ENCODE data around the gene LIN37. TPM values are rescaled to one million over a fixed set of nuclear protein-coding genes. Genes with fewer than 3 reads are reported as not detected.

LIN37 gene, protein sequence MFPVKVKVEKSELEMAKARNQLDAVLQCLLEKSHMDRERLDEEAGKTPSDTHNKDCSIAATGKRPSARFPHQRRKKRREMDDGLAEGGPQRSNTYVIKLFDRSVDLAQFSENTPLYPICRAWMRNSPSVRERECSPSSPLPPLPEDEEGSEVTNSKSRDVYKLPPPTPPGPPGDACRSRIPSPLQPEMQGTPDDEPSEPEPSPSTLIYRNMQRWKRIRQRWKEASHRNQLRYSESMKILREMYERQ
- total RNA-seq: 15.3 TPM in 2 replicates

GRCh38 chr19:35748106-35749020 is at the start of gene LIN37:
Gene LIN37, plus strand, starts transcription at chr19:35748576. Its CDS starts 149 bp downstream, at chr19:35748725.

DNA sequence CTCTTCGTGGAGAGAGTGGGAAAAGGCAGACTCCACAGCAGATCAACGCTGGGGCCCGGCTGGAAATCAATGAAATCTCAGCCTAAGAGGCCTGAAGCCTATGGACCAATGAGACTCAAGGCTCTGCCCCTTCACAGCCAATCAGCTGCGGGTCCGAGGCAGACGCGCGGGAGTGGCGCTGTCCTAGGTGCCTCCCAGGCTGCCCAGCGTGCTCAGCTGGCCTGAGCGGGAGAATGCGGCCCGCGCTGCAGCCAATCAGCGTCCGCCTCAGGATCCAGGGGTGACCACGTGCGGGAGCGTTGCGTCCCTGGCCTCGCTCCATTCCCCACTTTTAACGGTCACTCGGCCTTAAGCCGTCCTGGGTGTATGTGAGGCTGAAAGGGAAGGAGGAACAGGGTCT is 44.2 kb upstream of the LIN37 start, which contains the start of gene ZBTB32:
TSS of gene ZBTB32 (plus strand) at position 341 of the 400 bp plus-strand sequence. CDS start 10,069 bp downstream, outside the sequence.

GRCh38 chr19:35717665-35718344 is 30.6 kb upstream of the LIN37 start, which contains the start of gene KMT2B:
Gene KMT2B, plus strand, starts transcription at chr19:35718003. Its CDS starts 16 bp downstream, at chr19:35718019.

DNA sequence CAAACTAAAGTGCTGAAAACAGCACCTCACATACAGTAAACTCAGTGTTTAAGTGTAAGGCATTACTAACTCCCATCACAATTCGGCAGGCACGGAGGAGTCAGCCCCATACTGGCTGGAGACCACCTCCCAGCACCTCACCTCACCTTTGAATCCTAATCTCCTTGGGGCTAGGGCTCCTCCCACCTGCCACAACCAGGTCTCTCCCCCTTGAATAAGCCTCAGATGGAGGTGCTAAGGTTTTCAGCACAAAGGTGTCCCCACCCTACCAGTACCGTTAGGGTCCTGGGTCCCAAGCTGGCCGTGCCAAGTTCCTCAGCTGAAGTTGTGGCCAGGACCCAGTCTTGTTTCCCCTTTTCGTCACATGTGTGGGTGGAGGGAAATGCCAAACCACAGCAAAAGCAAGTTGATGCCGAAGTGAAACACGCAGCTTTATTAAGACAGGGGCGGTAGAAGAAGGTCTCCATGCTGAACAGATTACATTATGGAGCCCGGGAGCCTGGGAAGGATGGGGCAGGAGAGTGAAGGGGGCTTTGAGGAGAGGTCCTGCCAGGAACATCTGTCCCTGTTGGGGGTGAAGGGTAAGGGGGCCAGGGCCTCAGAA is 6.2 kb upstream of the LIN37 start, which contains the start of gene IGFLR1:
TSS of gene IGFLR1 (minus strand) at position 332 of the 604 bp plus-strand sequence. CDS start 1,272 bp downstream, outside the sequence.

GRCh38 chr19:35745328-35746086 is 2.9 kb upstream of the LIN37 start, which contains the start of the genes PSENEN and U2AF1L4:
Gene PSENEN, plus strand, starts transcription at chr19:35745651. Its CDS starts 280 bp downstream, at chr19:35745931.
Gene U2AF1L4, minus strand, starts transcription at chr19:35745418. Its CDS starts 27 bp downstream, at chr19:35745391.

DNA sequence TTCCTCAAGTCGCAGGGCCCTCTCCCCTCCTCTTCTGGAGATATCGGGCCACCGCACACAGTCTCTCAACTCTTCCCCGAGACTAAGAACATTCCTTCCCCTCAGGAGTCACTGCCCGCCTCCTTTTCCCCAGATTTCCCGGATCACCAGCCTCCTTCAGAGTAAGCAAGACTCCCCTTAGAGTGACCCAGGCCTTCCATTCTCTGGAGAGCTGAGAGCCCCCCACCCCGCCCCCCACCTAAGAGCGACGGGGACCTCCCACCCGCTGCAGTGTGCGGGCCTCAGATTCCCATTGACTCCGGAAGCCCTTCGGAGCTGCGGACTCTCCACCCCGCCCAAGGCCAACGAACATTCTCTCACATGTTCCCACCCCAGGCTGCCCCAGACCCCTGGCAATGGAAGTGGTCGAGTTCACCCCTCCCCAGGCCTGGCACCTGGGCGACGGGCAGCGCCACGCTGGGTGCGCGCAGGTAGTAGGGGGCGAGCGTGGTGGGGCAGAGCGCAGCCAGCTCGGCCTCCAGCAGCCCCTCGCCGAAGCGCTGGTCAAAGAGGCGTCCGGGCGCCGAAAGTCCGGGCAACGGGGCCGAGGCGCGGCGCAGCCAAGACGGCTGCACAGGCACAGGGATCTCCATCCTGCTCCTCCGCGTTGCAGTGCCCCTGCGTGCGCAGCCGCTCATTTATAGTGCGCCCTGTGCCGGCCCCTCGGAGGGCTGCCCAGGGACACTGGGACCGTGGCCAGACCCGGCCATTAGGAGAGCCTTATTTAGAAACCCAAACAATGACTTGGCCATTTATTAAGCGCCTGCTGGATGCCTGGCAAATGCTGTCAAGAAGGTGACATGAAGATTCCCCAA is 8.2 kb downstream of the LIN37 start, which contains the start of gene HSPB6:
TSS of gene HSPB6 (minus strand) at position 653 of the 854 bp plus-strand sequence. CDS start at position 632, 21 bp downstream.

DNA sequence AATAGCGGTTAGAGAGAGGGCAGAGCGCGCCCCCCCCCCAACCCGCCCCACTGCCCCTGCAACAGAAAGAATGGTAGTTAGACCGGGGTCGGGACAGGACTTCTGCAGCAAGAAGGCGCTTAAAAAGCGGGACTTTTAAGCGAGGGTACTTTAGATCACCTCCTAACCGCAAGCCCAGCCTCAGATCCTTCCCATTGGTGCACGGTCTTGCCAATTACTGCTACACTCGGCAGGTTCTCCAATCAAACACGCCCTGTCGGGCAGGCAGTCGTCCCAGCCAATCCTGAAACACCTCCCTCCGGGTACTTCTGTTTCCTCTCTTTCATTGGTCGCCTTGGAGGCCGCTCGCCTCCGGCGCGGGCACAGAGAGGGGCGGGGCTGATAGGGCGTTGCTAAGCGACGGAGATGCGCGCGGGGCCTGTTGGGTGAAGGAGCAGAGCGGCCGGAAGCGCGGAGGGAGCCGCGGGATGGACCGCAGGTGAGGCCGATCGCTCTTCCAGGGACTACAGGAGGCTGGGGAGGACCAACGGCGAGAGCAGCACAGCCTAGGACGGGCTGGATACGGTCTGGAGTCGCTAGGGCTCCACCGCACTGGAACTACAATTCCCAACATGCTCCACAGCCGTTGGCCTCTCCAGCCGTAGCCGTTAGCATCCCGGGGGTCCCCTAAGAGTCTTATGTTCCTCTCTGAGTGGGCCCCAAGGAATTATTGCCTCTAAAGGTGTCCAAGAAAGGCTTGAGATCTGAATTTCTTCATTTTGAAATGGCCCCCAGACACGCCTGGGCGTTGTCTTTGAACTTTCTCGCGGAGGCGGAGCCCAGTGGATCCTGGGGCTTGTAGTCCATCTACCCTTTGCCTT is 9.6 kb downstream of the LIN37 start, which contains the start of gene PROSER3:
TSS of gene PROSER3 (plus strand) at position 428 of the 860 bp plus-strand sequence. CDS start at position 468, 40 bp downstream.

GRCh38 chr19:35775298-35776101 is 27.1 kb downstream of the LIN37 start, which contains the start of gene ARHGAP33:
Gene ARHGAP33, plus strand, starts transcription at chr19:35775564. Its CDS starts 95 bp downstream, at chr19:35775659.

Other genes starting within 250 kb of the LIN37 start
- gene DMKN, start 234.9 kb upstream of the LIN37 start, total RNA-seq: 11.3 and 13.5 TPM in 2 replicates
- gene SBSN, start 220.3 kb upstream of the LIN37 start, total RNA-seq: 0.15 TPM in 1 of 2 replicates, not detected in the other
- gene GAPDHS, start 215.1 kb upstream of the LIN37 start, total RNA-seq: not detected in 2 replicates
- gene TMEM147, start 202.9 kb upstream of the LIN37 start, total RNA-seq: 102 and 106 TPM in 2 replicates
- not detected in 2 replicates for gene ATP4A, start 184.9 kb upstream of the LIN37 start, total RNA-seq
- not detected in 2 replicates for gene PMIS2, start 162.4 kb upstream of the LIN37 start, total RNA-seq
- gene HAUS5, start 135.8 kb upstream of the LIN37 start, total RNA-seq: 13.7 and 17.0 TPM in 2 replicates
- gene RBM42, start 119.5 kb upstream of the LIN37 start, total RNA-seq: 99.4 and 108 TPM in 2 replicates
- gene ETV2, start 106.8 kb upstream of the LIN37 start, total RNA-seq: 0.89 and 1.5 TPM in 2 replicates
- gene COX6B1, start 100.3 kb upstream of the LIN37 start, total RNA-seq: 752 and 847 TPM in 2 replicates
- gene UPK1A, start 82.1 kb upstream of the LIN37 start, total RNA-seq: not detected in 2 replicates
- not detected in 2 replicates for gene ZBTB32, start 44.0 kb upstream of the LIN37 start, total RNA-seq
- gene KMT2B, start 30.6 kb upstream of the LIN37 start, total RNA-seq: 9.2 and 12.0 TPM in 2 replicates
- gene IGFLR1, start 6.1 kb upstream of the LIN37 start, total RNA-seq: 19.0 and 26.1 TPM in 2 replicates
- 7.3 and 15.8 TPM in 2 replicates for gene U2AF1L4, start 3.2 kb upstream of the LIN37 start, total RNA-seq
- gene PSENEN, start 2.9 kb upstream of the LIN37 start, total RNA-seq: 45.3 and 47.9 TPM in 2 replicates
- 20.1 and 22.5 TPM in 2 replicates for gene HSPB6, start 8.5 kb downstream of the LIN37 start, total RNA-seq
- gene PROSER3, start 9.6 kb downstream of the LIN37 start, total RNA-seq: 8.1 and 8.5 TPM in 2 replicates
- gene ARHGAP33, start 27.0 kb downstream of the LIN37 start, total RNA-seq: 6.5 and 14.1 TPM in 2 replicates
- not detected in 2 replicates for gene PRODH2, start 64.3 kb downstream of the LIN37 start, total RNA-seq
- gene NPHS1, start 103.9 kb downstream of the LIN37 start, total RNA-seq: not detected in 2 replicates
- gene KIRREL2, start 108.3 kb downstream of the LIN37 start, total RNA-seq: under 0.01 TPM in 2 replicates
- 2.4 and 5.9 TPM in 2 replicates for gene APLP1, start 120.0 kb downstream of the LIN37 start, total RNA-seq
- 3.0 and 3.4 TPM in 2 replicates for gene NFKBID, start 152.0 kb downstream of the LIN37 start, total RNA-seq
- not detected in 2 replicates for gene HCST, start 154.0 kb downstream of the LIN37 start, total RNA-seq
- gene TYROBP, start 159.7 kb downstream of the LIN37 start, total RNA-seq: not detected in 2 replicates
- gene LRFN3, start 187.8 kb downstream of the LIN37 start, total RNA-seq: 3.9 and 6.1 TPM in 2 replicates
- gene SDHAF1, start 246.6 kb downstream of the LIN37 start, total RNA-seq: 20.0 and 20.5 TPM in 2 replicates

Measured in bronchus fibroblast of lung (primary cell).